ENCODE results near the gene KIF5B.
"Not testable (repeated sequence)": the region's sequence is repeated elsewhere in the genome, so short reads cannot be mapped to it uniquely, and the experiment has no call there.

DNA sequence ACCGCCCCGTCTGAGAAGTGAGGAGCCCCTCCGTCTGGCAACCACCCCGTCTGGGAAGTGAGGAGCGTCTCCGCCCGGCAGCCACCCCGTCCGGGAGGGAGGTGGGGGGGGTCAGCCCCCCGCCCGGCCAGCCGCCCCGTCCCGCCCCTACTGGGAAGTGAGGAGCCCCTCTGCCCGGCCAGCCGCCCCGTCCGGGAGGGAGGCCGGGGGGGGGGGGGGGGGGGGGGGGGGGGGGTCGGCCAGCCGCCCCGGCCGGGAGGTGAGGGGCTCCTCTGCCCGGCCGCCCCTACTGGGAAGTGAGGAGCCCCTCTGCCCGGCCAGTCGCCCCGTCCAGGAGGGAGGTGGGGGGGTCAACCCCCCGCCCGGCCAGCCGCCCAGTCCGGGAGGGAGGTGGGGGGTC, 86.4 kb downstream of the KIF5B start:
- TF ChIP-seq, protein P1, sequence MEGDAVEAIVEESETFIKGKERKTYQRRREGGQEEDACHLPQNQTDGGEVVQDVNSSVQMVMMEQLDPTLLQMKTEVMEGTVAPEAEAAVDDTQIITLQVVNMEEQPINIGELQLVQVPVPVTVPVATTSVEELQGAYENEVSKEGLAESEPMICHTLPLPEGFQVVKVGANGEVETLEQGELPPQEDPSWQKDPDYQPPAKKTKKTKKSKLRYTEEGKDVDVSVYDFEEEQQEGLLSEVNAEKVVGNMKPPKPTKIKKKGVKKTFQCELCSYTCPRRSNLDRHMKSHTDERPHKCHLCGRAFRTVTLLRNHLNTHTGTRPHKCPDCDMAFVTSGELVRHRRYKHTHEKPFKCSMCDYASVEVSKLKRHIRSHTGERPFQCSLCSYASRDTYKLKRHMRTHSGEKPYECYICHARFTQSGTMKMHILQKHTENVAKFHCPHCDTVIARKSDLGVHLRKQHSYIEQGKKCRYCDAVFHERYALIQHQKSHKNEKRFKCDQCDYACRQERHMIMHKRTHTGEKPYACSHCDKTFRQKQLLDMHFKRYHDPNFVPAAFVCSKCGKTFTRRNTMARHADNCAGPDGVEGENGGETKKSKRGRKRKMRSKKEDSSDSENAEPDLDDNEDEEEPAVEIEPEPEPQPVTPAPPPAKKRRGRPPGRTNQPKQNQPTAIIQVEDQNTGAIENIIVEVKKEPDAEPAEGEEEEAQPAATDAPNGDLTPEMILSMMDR (IDR thresholded peaks at IDR 0.05), result not testable (repeated sequence)
- not testable (repeated sequence) for TF ChIP-seq POLR2AphosphoS5 (IDR thresholded peaks at IDR 0.05); POLR2A (IDR thresholded peaks at IDR 0.05; ENCODE audit: low read depth); EP300 (IDR thresholded peaks at IDR 0.05)

Measured in esophagus muscularis mucosa (tissue), 4 donors.